Measurements from ENCODE around the gene CENPB.

The CENPB gene

DNA sequence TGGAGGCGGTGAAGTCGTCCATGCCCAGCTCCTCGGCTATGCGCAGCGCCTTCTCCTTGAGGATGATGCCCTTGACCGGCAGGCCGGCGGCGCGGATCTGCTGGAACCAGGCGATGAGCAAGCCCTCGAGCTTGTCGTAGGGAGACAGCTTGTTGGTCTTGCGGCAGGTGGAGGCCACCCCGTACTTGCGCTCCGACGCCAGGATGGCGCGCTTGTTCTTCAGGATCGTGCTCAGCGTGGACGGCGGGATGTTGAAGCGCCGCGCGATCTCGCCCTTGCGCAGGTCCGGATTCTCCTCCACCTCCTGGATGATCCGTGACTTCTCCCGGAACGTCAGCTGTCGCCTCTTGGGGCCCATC is 435 bp downstream of the CENPB start:
- peak overlapping the region; percentile 80 for H3K4me3 ChIP-seq (ENCODE audit: low read length)
- peak; percentile 52 for DNase-seq (ENCODE audit: low read depth)
- TF ChIP-seq, protein P1, sequence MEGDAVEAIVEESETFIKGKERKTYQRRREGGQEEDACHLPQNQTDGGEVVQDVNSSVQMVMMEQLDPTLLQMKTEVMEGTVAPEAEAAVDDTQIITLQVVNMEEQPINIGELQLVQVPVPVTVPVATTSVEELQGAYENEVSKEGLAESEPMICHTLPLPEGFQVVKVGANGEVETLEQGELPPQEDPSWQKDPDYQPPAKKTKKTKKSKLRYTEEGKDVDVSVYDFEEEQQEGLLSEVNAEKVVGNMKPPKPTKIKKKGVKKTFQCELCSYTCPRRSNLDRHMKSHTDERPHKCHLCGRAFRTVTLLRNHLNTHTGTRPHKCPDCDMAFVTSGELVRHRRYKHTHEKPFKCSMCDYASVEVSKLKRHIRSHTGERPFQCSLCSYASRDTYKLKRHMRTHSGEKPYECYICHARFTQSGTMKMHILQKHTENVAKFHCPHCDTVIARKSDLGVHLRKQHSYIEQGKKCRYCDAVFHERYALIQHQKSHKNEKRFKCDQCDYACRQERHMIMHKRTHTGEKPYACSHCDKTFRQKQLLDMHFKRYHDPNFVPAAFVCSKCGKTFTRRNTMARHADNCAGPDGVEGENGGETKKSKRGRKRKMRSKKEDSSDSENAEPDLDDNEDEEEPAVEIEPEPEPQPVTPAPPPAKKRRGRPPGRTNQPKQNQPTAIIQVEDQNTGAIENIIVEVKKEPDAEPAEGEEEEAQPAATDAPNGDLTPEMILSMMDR (conservative IDR thresholded peaks at IDR 0.05; ENCODE audit: low read length), result no peak

DNA sequence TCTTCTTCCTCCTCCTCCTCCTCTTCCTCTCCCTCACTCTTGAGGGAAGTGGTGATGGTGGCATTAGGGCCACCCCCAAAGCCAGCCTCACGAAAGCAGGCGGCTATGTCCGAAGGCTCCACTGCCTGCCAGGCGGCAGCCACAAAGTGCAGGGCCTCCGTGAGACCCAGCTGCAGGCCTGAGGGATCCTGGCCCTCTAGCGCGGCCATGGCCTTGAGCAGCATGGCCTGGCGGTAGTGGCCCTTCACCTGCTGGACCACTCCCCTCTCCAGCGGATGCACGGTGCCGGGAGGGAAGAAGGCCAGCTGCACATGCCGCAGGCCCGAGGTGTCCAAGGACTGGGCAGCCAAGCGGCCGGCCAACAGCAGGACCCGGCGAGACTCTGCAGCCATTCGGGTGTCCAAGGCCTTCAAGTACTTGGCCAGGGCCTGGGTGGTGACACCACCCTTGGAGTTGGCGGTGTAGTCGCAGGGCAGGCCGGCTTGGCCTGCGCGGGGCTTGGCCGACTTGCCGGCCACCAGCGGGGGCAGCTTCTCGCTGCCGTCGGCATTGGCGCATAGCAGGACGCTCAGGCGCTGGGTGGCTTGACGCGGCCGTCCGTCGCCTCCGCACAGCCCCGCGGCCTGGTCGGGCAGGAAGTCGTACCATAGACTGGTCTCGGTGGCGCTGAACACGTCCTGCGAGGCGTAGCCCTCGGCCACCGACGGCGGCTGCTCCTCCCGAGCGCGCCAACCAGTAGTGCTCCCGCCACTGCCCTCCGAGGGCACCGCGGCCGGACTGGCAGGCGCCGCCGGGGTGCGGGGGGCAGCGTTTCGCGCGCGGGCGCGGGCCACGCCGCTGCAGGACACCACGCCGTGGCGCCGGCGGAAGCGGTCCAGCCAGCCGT is 1.1 kb downstream of the CENPB start:
- H3K4me3 ChIP-seq (ENCODE audit: low read length), result peak overlapping the region; percentile 80
- TF ChIP-seq, protein P1 (conservative IDR thresholded peaks at IDR 0.05; ENCODE audit: low read length), result no peak
- peak; percentile 24 for DNase-seq (ENCODE audit: low read depth)

DNA sequence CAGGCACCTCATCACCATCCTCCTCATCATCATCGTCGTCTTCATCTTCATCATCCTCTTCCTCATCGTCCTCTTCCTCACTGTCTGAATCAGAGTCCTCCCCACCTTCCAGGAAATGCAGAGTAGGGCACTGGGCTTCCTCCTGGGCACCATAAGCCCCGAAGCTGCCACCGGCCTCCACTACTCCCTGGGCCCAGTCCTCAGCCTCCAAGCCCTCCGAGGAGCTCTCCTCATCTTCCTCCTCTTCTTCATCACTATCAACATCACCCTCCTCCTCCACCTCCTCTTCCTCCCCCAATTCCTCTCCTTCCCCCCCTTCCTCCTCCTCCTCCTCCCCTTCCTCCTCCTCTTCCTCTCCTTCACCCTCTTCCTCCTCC is 1.7 kb downstream of the CENPB start:
- no peak for DNase-seq (ENCODE audit: low read depth)
- TF ChIP-seq, protein P1 (conservative IDR thresholded peaks at IDR 0.05; ENCODE audit: low read length), result no peak
- peak overlapping the region; percentile 80 for H3K4me3 ChIP-seq (ENCODE audit: low read length)

DNA sequence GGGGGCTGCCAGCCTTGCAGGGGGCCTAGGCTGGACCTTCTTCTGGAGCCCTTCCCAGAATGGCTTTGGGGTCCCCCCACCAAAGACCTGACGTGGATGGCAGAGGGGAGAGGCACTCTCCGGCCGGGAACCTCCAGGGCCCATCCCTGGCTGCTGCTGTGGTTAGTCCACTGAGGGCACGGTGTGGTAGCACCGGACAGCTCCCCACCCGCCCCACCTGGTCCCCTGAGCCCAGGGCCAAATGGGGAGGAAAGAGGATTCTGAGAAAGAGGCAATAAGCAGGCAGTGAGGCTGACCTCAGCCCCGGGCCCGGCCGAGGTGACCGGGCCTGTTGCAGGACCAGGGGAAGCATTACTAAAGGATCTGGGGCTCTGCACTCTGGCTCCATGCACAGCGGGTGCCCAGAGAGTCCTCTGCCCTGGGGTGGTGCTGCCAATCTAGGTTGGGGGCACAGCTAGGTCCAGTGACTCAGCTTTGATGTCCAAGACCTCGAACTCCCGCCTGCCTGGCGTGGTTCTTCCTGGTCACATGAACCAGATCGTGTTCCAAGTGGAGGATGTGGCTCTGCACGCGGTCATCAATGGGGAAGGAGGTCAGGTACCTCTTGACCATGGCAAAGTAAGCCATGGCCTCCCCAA is 2.2 kb downstream of the CENPB start:
- peak overlapping the region; percentile 80 for H3K4me3 ChIP-seq (ENCODE audit: low read length)
- TF ChIP-seq, protein P1 (conservative IDR thresholded peaks at IDR 0.05; ENCODE audit: low read length), result no peak
- DNase-seq (ENCODE audit: low read depth), result no peak

DNA sequence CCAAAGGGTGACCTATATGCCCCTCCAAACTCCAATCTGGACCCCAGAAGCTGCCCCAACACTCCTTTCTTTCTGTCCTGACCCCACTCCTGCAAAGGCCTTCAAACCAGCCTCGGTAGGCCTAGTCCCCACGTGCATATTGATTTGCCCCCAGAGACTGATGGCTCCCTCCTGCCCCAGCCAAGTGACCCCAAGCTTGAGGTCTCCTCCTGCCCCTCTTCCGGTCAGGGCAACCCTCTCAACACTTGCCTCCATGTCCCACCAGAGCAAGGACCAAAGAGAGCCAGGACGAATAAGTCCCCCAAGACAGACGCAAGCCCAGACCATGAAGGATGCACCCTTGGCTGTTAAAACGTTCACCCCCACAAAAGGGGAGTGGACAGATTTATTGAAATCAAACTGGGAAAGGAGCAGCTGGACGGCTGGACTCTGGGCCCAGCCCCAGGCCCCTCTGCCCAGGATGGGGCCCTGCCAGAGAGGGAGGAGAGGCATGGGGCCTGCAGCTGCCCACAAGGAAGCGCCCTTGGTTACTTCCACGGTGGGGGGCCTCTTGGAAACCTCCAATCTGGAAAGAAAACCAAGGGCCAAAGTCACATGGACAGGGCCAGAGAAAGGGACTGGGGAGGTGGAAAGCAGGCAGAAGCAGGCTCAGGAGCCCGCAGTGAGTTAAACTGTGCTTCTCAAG is 2.9 kb downstream of the CENPB start:
- no peak for DNase-seq (ENCODE audit: low read depth)
- TF ChIP-seq, protein P1 (conservative IDR thresholded peaks at IDR 0.05; ENCODE audit: low read length), result no peak
- no peak overlapping the region; the same call in 1 of the 2 replicates for H3K4me3 ChIP-seq (ENCODE audit: low read length)

DNA sequence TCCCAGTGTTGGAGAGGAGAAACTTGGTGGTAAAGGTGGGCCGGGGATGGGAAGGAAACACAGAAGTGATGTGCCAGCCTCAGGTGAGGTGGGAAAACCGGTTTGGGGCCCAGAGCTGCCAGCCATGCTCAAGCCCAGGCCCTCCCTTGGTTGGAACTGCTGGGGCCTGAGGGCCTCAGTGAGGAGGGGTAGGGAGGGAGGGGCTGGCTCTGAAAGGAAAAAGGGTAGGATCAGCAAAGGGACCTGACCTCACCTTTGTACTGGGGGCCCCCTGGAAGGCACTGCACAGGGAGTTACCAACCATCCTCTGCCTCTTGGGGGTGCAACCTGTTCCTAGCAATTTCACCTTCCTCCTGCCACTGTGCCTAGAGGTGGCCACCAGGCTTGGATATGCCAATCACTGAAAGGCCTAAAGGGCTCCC is 3.5 kb downstream of the CENPB start:
- DNase-seq (ENCODE audit: low read depth), result no peak
- TF ChIP-seq, protein P1 (conservative IDR thresholded peaks at IDR 0.05; ENCODE audit: low read length), result no peak

More for the DNA sequence above, 3.5 kb downstream of the CENPB start:
- H3K4me3 ChIP-seq (ENCODE audit: low read length), result no peak overlapping the region

Measured in AG10803 (cell line).